ENCODE measurements around the gene RLN3.
A peak's percentile ranks its signal among the peaks of the same experiment; 100 is the strongest.

The RLN3 gene

GRCh38 chr19:14027856-14028450 lies at the start of gene RLN3:
TSS of gene RLN3 (plus strand) at chr19:14028148. CDS start at chr19:14028205, 57 bp downstream.
- DNase-seq (ENCODE audit: low spot score) = no peak

GRCh38 chr19:13978351-13979243 lies 49.4 kb upstream of the RLN3 start:
- peak; percentile 53 for DNase-seq (ENCODE audit: low spot score)

GRCh38 chr19:13979244-13979615 lies 48.7 kb upstream of the RLN3 start:
- DNase-seq (ENCODE audit: low spot score) = no peak

- no peak for DNase-seq (ENCODE audit: low spot score)
These were observed 48.3 kb upstream of the RLN3 start for GRCh38 chr19:13979686-13980085.

- DNase-seq (ENCODE audit: low spot score) = no peak
These were observed 47.6 kb upstream of the RLN3 start for GRCh38 chr19:13980340-13980739.

GRCh38 chr19:13981021-13981420 lies 46.9 kb upstream of the RLN3 start:
- DNase-seq (ENCODE audit: low spot score) = no peak

- no peak for DNase-seq (ENCODE audit: low spot score)
These were observed 46.5 kb upstream of the RLN3 start for GRCh38 chr19:13981467-13981866.

GRCh38 chr19:13981988-13982501 lies 45.9 kb upstream of the RLN3 start:
- DNase-seq (ENCODE audit: low spot score) = no peak

- DNase-seq (ENCODE audit: low spot score) = no peak
These were observed 45.2 kb upstream of the RLN3 start for GRCh38 chr19:13982773-13983172.

- no peak for DNase-seq (ENCODE audit: low spot score)
These were observed 44.6 kb upstream of the RLN3 start for GRCh38 chr19:13983213-13983889.

GRCh38 chr19:13984186-13984585 lies 43.8 kb upstream of the RLN3 start:
- no peak for DNase-seq (ENCODE audit: low spot score)

GRCh38 chr19:13984875-13985741 lies 42.8 kb upstream of the RLN3 start:
- DNase-seq (ENCODE audit: low spot score) = no peak

GRCh38 chr19:13985771-13986347 lies 42.1 kb upstream of the RLN3 start:
- no peak for DNase-seq (ENCODE audit: low spot score)

GRCh38 chr19:13986348-13986904 lies 41.5 kb upstream of the RLN3 start:
- DNase-seq (ENCODE audit: low spot score) = peak; percentile 73

- peak; percentile 76 for DNase-seq (ENCODE audit: low spot score)
These were observed 40.7 kb upstream of the RLN3 start for GRCh38 chr19:13987101-13987890.

- no peak for DNase-seq (ENCODE audit: low spot score)
These were observed 38.5 kb upstream of the RLN3 start for GRCh38 chr19:13989487-13989886.

- DNase-seq (ENCODE audit: low spot score) = no peak
These were observed 37.9 kb upstream of the RLN3 start for GRCh38 chr19:13990085-13990484.

- DNase-seq (ENCODE audit: low spot score) = no peak
These were observed 35.9 kb upstream of the RLN3 start for GRCh38 chr19:13992025-13992424.

- DNase-seq (ENCODE audit: low spot score) = no peak
These were observed 34.2 kb upstream of the RLN3 start for GRCh38 chr19:13993590-13994300.

All from pons (tissue), 1 donor.